SU-DHL-6 (cell line): ENCODE measurements around the gene TIMM8A.

ENCODE experiments used
- EZH2phosphoT487 ChIP-seq: fragments of 200-600 bp; sonication (generic), shearing (Covaris generic); conservative IDR thresholded peaks from 2 replicates; pipeline ENCODE4 v1.6.1; 2018; ENCODE audit warnings: mild to moderate bottlenecking, antibody characterized with exemption, low read length, moderate library complexity, mixed read lengths
- TF ChIP-seq, protein P1 (sequence below): fragments of 200-600 bp; sonication (generic); IDR thresholded peaks from one replicate; pipeline ENCODE4 v1.5.1; 2017; ENCODE audit warnings: antibody characterized with exemption, mild to moderate bottlenecking, low read length, moderate library complexity; ENCODE audit not compliant: insufficient read depth, poor library complexity, severe bottlenecking

DNA sequence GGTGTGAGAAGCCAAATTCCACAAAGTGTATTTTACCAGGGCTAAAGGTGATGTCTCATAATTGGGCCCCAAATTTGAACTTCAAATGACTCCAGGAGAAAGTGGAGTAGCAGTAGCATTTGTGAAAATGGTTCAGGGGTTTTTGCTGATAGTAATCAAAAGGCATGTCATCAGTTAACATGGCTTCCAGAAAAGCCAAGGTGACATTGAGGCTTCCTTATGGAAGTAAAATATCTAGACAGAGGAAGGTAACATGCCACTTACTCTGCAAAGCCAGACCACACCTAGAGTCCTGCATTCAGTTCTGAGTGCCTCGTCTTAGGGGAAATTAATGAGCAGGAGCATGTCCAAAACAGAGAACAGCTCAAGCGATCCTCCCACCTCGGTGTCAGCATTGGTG is 40.1 kb upstream of the TIMM8A start:
- TF ChIP-seq, protein P1, sequence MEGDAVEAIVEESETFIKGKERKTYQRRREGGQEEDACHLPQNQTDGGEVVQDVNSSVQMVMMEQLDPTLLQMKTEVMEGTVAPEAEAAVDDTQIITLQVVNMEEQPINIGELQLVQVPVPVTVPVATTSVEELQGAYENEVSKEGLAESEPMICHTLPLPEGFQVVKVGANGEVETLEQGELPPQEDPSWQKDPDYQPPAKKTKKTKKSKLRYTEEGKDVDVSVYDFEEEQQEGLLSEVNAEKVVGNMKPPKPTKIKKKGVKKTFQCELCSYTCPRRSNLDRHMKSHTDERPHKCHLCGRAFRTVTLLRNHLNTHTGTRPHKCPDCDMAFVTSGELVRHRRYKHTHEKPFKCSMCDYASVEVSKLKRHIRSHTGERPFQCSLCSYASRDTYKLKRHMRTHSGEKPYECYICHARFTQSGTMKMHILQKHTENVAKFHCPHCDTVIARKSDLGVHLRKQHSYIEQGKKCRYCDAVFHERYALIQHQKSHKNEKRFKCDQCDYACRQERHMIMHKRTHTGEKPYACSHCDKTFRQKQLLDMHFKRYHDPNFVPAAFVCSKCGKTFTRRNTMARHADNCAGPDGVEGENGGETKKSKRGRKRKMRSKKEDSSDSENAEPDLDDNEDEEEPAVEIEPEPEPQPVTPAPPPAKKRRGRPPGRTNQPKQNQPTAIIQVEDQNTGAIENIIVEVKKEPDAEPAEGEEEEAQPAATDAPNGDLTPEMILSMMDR: no peak
- TF ChIP-seq EZH2phosphoT487: no peak
